RPMI8226 (cell line): ENCODE data around the gene PCGF3.
"Not testable (repeated sequence)": the region's sequence is repeated elsewhere in the genome, so short reads cannot be mapped to it uniquely, and the experiment has no call there.

Experiments used
- DNase-seq: peaks from one replicate; pipeline ENCODE4 v3.0.0-alpha.2; 2015

The PCGF3 gene

DNA sequence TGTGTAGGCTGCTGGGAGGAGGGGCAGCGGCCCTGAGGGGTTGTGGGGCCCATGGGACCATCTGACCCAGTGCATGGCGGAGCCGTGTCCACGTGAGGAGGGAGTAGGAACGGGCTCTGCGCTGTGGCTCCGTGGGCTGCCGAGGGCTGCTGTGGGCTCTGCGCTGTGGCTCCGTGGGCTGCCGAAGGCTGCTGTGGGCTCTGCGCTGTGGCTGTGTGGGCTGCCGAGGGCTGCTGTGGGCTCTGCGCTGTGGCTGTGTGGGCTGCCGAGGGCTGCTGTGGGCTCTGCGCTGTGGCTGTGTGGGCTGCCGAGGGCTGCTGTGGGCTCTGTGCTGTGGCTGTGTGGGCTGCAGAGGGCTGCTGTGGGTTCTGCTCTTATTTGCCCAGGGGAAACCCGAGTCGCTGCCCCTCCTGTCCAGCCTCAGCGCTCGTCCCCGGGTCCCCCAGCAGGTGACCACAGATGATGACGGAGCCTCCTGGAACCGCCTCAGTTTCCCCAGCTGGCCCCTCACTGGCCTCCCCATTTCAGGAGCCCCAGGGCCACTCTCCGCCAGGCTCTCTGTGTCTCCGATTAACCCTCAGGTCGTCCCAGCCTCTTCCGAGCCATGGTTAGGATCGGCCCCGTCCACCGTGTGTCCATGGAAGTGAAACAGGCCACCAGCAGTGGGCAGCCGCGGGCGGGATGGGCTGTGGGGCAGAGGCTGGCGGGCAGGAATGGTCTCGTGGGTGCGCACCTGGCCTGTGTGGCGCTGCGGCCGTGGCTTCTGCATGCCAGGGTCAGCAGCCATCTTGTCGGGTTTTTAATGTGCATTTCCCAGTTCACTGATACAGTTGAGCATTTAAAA lies 20.0 kb downstream of the PCGF3 start:
- no peak for DNase-seq

DNA sequence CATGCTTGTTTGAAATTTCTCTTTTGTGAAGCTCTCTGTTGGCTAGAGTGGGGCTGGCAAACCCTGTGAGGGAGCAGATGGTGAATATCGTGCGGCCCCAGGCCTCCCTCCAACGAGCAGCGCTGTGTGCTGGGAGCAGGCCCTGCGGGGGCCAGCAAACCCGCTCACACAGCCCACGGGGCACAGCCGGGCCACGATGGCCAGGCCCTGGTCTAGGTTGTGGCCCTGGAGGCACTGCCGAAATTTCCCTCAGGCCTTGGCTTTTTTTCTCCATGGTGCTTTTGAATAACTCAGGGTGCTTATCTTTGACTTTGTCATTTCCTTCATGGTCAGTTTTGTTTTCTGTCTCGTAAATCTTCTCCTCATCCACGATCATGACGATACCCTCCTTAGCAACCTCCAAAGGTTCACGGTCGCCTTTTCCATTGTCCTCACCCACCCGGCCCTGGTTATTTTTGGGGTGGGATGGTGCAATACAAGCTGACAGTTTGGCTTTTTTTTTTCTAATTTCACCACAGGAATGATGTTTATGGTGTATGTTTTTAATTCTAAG lies 20.7 kb downstream of the PCGF3 start:
- no peak for DNase-seq

- no peak for DNase-seq
These were observed 21.2 kb downstream of the PCGF3 start for GRCh38 chr4:726838-727237.

GRCh38 chr4:727576-727975 lies 21.9 kb downstream of the PCGF3 start:
- no peak for DNase-seq

GRCh38 chr4:729336-730315 lies 24.0 kb downstream of the PCGF3 start:
- DNase-seq: no peak

DNA sequence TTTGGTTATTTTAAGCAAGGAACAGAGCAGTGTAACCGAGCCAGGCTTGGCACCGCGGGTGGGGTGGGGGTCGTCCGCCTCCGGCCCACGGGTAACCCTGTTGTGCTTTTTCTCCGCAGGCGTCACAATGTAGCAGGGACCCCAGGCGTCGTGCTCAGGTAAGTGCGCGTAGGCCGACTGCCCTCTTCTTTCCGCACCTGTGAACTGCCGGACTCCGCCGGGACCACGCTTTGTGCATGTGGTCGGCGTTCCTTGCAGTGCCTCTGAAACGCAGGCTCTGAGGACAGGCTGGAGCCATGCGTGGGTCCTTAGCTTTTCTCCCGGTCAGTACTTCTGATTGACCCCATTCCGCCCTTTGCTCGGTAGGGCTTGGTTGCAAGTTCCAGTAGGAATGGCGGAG lies 24.9 kb downstream of the PCGF3 start:
- DNase-seq: no peak

GRCh38 chr4:730946-731904 lies 25.6 kb downstream of the PCGF3 start:
- DNase-seq: not testable (repeated sequence)

- not testable (repeated sequence) for DNase-seq
These were observed 26.3 kb downstream of the PCGF3 start for GRCh38 chr4:731954-732353.

DNA sequence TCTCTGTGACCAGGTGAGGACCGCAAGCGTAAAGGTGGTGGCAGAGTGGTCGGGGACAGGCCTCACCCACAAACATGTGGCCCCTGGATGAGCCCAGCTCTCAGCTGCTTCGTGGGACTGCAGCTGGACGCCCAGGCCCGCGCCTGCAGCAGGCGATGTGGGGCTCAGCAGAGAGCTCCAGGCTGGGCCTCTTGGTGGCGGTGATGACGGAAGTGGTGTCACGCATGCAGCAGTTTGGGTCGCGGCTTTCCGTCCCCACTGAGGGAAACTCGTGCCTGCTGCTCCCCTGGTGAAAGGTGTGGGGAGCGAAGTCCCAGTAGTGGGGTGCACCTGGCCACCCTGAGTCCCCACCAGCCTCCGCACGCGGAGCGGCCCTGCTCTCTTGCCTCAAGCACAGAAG lies 26.9 kb downstream of the PCGF3 start:
- DNase-seq: no peak

- no peak for DNase-seq
These were observed 27.4 kb downstream of the PCGF3 start for GRCh38 chr4:732911-733630.

GRCh38 chr4:733631-733980 lies 28.0 kb downstream of the PCGF3 start:
- no peak for DNase-seq

- no peak for DNase-seq
These were observed 28.4 kb downstream of the PCGF3 start for GRCh38 chr4:734075-734474.

GRCh38 chr4:734951-735350 lies 29.3 kb downstream of the PCGF3 start:
- DNase-seq: no peak

DNA sequence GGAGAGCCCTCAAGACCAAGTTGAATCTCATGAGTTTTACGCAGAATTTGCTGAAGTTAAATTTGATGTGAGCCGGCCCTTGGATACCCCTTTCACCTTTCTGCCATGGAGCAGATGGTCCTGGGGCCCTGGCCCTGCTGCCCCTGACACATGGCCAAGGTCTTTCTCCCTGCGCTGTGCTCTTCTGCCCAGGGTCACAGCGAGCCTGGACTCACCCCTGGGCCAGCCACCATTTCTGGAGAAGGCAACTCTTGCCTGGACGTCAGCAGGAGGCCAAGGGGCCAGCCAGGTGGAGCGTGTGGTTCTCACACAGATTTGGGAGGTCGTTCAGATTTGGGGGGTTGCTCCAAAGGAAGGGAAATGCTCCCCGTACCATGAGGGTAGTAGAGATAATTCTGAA lies 30.0 kb downstream of the PCGF3 start:
- DNase-seq: no peak

DNA sequence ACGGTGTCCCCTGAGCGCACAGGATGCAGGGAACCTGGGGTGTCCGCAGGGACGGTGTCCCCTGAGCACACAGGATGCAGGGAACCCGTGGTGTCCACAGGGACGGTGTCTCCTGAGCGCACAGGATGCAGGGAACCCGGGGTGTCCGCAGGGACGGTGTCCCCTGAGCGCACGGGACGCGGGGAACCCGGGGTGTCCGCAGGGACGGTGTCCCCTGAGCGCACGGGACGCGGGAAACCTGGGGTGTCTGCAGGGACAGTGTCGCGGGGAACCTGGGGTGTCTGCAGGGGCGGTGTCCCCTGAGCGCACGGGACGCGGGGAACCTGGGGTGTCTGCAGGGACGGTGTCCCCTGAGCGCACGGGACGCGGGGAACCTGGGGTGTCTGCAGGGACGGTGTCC lies 30.9 kb downstream of the PCGF3 start:
- DNase-seq: not testable (repeated sequence)

GRCh38 chr4:738781-739280 lies 33.2 kb downstream of the PCGF3 start:
- no peak for DNase-seq

GRCh38 chr4:739569-739968 lies 33.9 kb downstream of the PCGF3 start:
- no peak for DNase-seq

- DNase-seq: no peak
These were observed 34.4 kb downstream of the PCGF3 start for GRCh38 chr4:740011-740410.

DNA sequence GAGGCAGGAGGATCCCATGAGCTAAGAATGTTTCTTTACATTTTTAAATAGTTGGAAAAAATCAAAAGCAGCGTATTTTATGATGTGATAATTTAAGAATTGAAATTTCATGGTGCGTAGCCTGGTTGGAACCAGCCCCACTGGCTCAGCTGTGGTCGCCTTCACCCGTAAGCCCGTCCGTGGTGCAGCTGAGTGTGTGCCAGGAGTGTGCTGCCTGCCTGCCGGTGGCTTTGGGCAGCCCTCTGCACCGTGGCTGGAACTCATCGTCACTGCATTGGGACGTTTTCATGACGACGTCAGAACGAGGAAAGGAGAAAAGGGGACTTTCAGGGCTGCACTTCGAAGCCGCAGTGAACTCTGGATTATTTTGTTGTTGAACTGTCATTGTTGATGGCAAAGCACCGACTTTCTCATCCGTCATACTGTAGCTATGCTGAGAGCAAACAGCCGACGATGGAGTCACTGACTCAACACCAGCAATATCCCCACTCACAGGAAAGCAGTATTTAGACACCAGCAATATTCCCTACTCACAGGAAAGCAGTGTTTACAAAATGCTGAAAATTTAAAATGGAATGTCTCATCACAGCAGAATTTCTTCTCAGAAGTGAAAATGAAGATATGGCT lies 35.1 kb downstream of the PCGF3 start:
- no peak for DNase-seq

DNA sequence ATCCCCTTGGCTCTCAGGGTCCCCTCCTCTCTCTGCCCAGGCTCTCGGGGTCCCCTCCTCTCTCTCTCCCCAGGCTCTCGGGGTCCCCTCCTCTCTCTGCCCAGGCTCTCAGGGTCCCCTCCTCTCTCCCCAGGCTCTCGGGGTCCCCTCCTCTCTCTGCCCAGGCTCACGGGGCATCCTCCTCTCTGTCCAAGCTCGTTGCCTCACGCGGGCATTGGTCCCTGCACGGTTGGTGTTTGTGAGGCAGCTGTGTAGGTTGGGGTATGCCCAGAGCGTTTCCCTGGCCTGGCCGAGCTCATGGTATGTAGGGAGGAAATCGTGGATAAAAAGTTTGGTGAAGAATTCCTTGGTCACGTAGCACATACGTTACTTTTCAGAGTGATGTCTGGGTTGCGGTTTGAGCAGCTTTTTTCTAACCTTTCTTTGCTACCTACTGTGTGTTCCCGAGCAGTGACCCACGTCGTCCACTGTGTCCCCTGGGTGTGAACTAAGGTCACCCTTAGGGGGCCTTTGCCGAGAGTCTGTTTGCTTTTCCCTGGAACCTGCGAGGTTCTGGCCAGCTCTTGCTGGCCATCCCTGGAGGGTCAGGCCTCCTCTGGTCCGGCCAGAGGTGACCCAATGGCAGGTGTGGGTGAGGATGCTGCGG lies 36.6 kb downstream of the PCGF3 start:
- no peak for DNase-seq
